ENCODE data around the gene SLC17A1.

- no peak for TF ChIP-seq GATA2 (IDR thresholded peaks at IDR 0.05; ENCODE audit: insufficient read depth, insufficient read length, low read depth, low read length)
- no peak for TF ChIP-seq POLR2A (IDR thresholded peaks at IDR 0.05; ENCODE audit: low read depth, low read length)
- TF ChIP-seq CTCF (IDR thresholded peaks at IDR 0.05; ENCODE audit: extremely low read depth in 1 of 2, insufficient read depth in 1 of 2, low read depth in 1 of 2, low read length in 2 of 2): no peak
- TF ChIP-seq EZH2 (IDR thresholded peaks at IDR 0.05; ENCODE audit: borderline replicate concordance, low read depth, low read length, severe bottlenecking): no peak
- no peak for TF ChIP-seq POLR2AphosphoS5 (IDR thresholded peaks at IDR 0.05; ENCODE audit: insufficient read depth, low read depth, low read length)
- TF ChIP-seq MAX (IDR thresholded peaks at IDR 0.05; ENCODE audit: insufficient read depth, insufficient read length): no peak
These were observed 30.4 kb downstream of the SLC17A1 start for GRCh38 chr6:25801436-25801835.

All from endothelial cell of umbilical vein (primary cell).